K562 (cell line): ENCODE measurements around the gene SOX12. TPM values are rescaled to one million over a fixed set of nuclear protein-coding genes. Genes with fewer than 3 reads are reported as not detected.

Experiments
- ESRRA ChIP-seq: fragments of 450-650 bp; IDR thresholded peaks from 2 replicates; pipeline ENCODE4 v1.6.1; 2014; ENCODE audit warnings: low read depth, mild to moderate bottlenecking, moderate library complexity, borderline replicate concordance
- HEY1 ChIP-seq: fragments of 250-450 bp; sonication (Bioruptor Pico); IDR thresholded peaks from 2 replicates; pipeline ENCODE4 v1.5.0; 2020; ENCODE audit warnings: mild to moderate bottlenecking, moderate library complexity, borderline replicate concordance
- KDM1A ChIP-seq, 2 experiments: fragments of 450-650 bp; IDR thresholded peaks; 2 replicates each; pipeline ENCODE4 v1.6.1; 2016; ENCODE audit warnings: mild to moderate bottlenecking in 2 of 2
- MGA ChIP-seq: fragments of 450-650 bp; IDR thresholded peaks from 2 replicates; pipeline ENCODE4 v1.6.1; 2016; ENCODE audit warnings: mild to moderate bottlenecking, moderate library complexity
- NONO ChIP-seq, 2 experiments: fragments of 200-400 bp in 1 of 2; fragments of 450-650 bp in 1 of 2; formaldehyde crosslinking in 1 of 2; IDR thresholded peaks; 2 replicates each; pipeline ENCODE4 v1.6.1; 2017; ENCODE audit warnings: low read depth in 2 of 2, mild to moderate bottlenecking in 2 of 2, moderate library complexity in 2 of 2, low read length in 1 of 2
- NR0B1 ChIP-seq: fragments of 450-650 bp; IDR thresholded peaks from one replicate; pipeline ENCODE4 v1.6.1; 2018; ENCODE audit warnings: mild to moderate bottlenecking, moderate library complexity; ENCODE audit not compliant: partially characterized antibody
- NR2C2 ChIP-seq, 2 experiments: fragments of 200-800 bp in 1 of 2; sonication (Bioruptor generic) in 1 of 2; sonication (generic) in 1 of 2; formaldehyde crosslinking in 1 of 2; IDR thresholded peaks; 2 replicates each; pipeline versions ENCODE4 v1.6.1 to v1.8.0; 2016 to 2022; ENCODE audit warnings: mild to moderate bottlenecking in 1 of 2, missing compliant biosample characterization in 1 of 2, missing genetic modification characterization in 1 of 2, missing genetic modification reagents in 1 of 2
- SRSF1 ChIP-seq: fragments of 200-400 bp; formaldehyde crosslinking; IDR thresholded peaks from 2 replicates; pipeline ENCODE4 v1.6.1; 2017; ENCODE audit warnings: mild to moderate bottlenecking, low read depth, low read length, moderate library complexity
- TAF15 ChIP-seq: fragments of 200-400 bp; formaldehyde crosslinking; IDR thresholded peaks from 2 replicates; pipeline ENCODE4 v1.6.1; 2017; ENCODE audit warnings: mild to moderate bottlenecking, low read depth, low read length, moderate library complexity
- TCF7 ChIP-seq: sonication (generic); IDR thresholded peaks from 2 replicates; pipeline ENCODE4 v1.6.1; 2016; ENCODE audit warnings: antibody characterized with exemption, borderline replicate concordance
- ZNF316 ChIP-seq: fragments of 450-650 bp; IDR thresholded peaks from 2 replicates; pipeline ENCODE4 v1.6.1; 2016
- ZNF449 ChIP-seq: fragments of 250-450 bp; sonication (Bioruptor Pico); IDR thresholded peaks from 2 replicates; pipeline ENCODE4 v1.8.0; 2022; ENCODE audit warnings: moderate library complexity, mild to moderate bottlenecking, inconsistent platforms
- ZNF717 ChIP-seq: fragments of 250-450 bp; sonication (Bioruptor Pico); IDR thresholded peaks from 2 replicates; pipeline ENCODE4 v1.5.0; 2021
- polyA plus RNA-seq, 8 experiments: library from polyadenylated mRNA; depleted of rRNA in 4 of 8; stranded (reverse) in 5 of 8; unstranded in 3 of 8; fragments of >200 nt; fragmentation: Nextera tagmentation in 2 of 8; fragmentation: Illumina TruSeq in 1 of 8; extraction: Ambion mirVana in 2 of 8; extraction: Trizol in 1 of 8; gene quantifications; 2 replicates each; pipeline versions ENCODE4 v1.2.1 to v1.2.3, GENCODE V29; 2011 to 2014; ENCODE audit warnings: inconsistent platforms in 1 of 8, missing spikeins in 1 of 8
- total RNA-seq, 7 experiments: library from RNA; depleted of rRNA in 6 of 7; stranded (reverse); fragments of >200 nt in 6 of 7; fragmentation: Illumina TruSeq in 2 of 7; extraction: Trizol in 2 of 7; gene quantifications; 2 replicates each; pipeline versions ENCODE4 v1.2.1 to v1.2.3, GENCODE V29; 2011 to 2021; ENCODE audit warnings: low replicate concordance in 1 of 7

Gene SOX12
- total and polyA plus RNA-seq, 9 of the 15 experiments (the other 6 are each of a cell fraction or from before 2014, with no cell fraction given): 0.42 to 26.3 (median 2.6) TPM

GRCh38 chr20:290084-290831 is 35.1 kb upstream of the SOX12 start, which contains the start of gene C20orf96 (continued):
- TF ChIP-seq NR2C2 (CRISPR knock-in tag; IDR thresholded peaks at IDR 0.05): no peak
- TF ChIP-seq NR2C2 (tag; IDR thresholded peaks at IDR 0.05): peak; percentile 87
- no peak for TF ChIP-seq KDM1A (IDR thresholded peaks at IDR 0.05)
- no peak for TF ChIP-seq ZNF316
- no peak for TF ChIP-seq HEY1 (CRISPR knock-in tag)
- TF ChIP-seq SRSF1: no peak
- no peak for TF ChIP-seq ESRRA
- no peak for TF ChIP-seq NONO (IDR thresholded peaks at IDR 0.05; ENCODE audit: low read depth in 2 of 2, low read length in 1 of 2)
- TF ChIP-seq ZNF449 (CRISPR knock-in tag): no peak
- TF ChIP-seq ZNF717: no peak
- no peak for TF ChIP-seq TAF15
- no peak for TF ChIP-seq NR0B1
- TF ChIP-seq TCF7: no peak
- peak; percentile 53; the same call in 1 of the 2 replicates for TF ChIP-seq MGA
